Kidney epithelial cell (primary cell): ENCODE data around the gene KDM7A. TPM values are rescaled to one million over a fixed set of nuclear protein-coding genes. Genes with fewer than 3 reads are reported as not detected.

Source experiments
- DNase-seq: peaks from one replicate; pipeline ENCODE4 v3.0.0-alpha.2; 2010; ENCODE audit warnings: low read depth
- H3K27me3 ChIP-seq: 2 replicates; pipeline ENCODE4 v1.6.0; 2011; ENCODE audit warnings: low read length; ENCODE audit not compliant: control insufficient read depth, insufficient read depth
- H3K36me3 ChIP-seq: 2 replicates; pipeline ENCODE4 v1.5.1; 2011; ENCODE audit warnings: low read length; ENCODE audit not compliant: control insufficient read depth, insufficient read depth
- H3K4me3 ChIP-seq: 2 replicates; pipeline ENCODE4 v1.5.1; 2011; ENCODE audit warnings: low read depth, mild to moderate bottlenecking, control low read depth, low read length
- CTCF ChIP-seq: IDR thresholded peaks from 2 replicates; pipeline ENCODE4 v1.5.1; 2011; ENCODE audit warnings: mild to moderate bottlenecking, moderate library complexity, low read length, control low read depth, inconsistent platforms; ENCODE audit not compliant: insufficient read depth, poor library complexity, severe bottlenecking
- total RNA-seq: library from RNA; depleted of rRNA; stranded (reverse); fragments of >200 nt; gene quantifications from 2 replicates; pipeline ENCODE4 v1.2.3, GENCODE V29; 2015

Gene KDM7A
- total RNA-seq, 1 donor from 2014 or later, result 11.5 TPM

GRCh38 chr7:140136073-140136472 lies 40.7 kb downstream of the KDM7A start:
- H3K27me3 ChIP-seq, result no peaks in the 10 kb centered on the region
- no peak for TF ChIP-seq CTCF
- no peak for DNase-seq
- H3K36me3 ChIP-seq, result no peaks in the 10 kb centered on the region
- H3K4me3 ChIP-seq, result no peak overlapping the region

- Histone ChIP-seq H3K36me3 (no peaks in the 10 kb centered on the region), H3K27me3 (no peaks in the 10 kb centered on the region), H3K4me3 (no peak overlapping the region)
- DNase-seq, result no peak
- no peak for TF ChIP-seq CTCF
Measured at GRCh38 chr7:140134039-140134438, 42.7 kb downstream of the KDM7A start.

GRCh38 chr7:140127360-140128127 lies 49.2 kb downstream of the KDM7A start:
- Histone ChIP-seq H3K36me3 (no peaks in the 10 kb centered on the region), H3K4me3 (no peak overlapping the region), H3K27me3 (no peaks in the 10 kb centered on the region)
- no peak for DNase-seq
- no peak for TF ChIP-seq CTCF

GRCh38 chr7:140126435-140127034 lies 50.2 kb downstream of the KDM7A start:
- no peaks in the 10 kb centered on the region for H3K27me3 ChIP-seq
- no peak for TF ChIP-seq CTCF
- no peak for DNase-seq
- no peaks in the 10 kb centered on the region for H3K36me3 ChIP-seq
- H3K4me3 ChIP-seq, result no peak overlapping the region

GRCh38 chr7:140122965-140123364 lies 53.8 kb downstream of the KDM7A start:
- Histone ChIP-seq H3K36me3 (no peaks in the 10 kb centered on the region), H3K27me3 (no peaks in the 10 kb centered on the region), H3K4me3 (no peak overlapping the region)
- no peak for TF ChIP-seq CTCF
- DNase-seq, result no peak
